ENCODE results near the gene P3H1.
"Not testable (repeated sequence)": the region's sequence is repeated elsewhere in the genome, so short reads cannot be mapped to it uniquely, and the experiment has no call there.

P3H1 gene

DNA sequence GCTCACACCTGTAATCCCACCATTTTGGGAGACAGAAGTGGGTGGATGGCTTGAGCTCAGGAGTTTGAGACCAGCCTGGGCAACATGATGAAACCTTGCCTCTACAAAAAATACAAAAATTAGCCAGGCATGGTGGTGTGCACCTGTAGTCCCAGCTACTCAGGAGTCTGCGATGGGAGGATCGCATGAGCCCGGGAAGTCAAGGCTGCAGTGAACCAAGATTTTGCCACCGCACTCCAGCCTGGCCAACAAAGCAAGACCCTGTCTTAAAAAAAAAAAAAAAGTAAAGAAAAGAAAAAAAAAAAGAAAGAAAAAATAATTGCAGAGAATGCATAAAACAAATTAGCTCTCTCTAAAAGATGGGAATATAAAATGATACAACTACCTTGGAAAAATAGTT, 41.0 kb downstream of the P3H1 start:
- not testable (repeated sequence) for H3K4me3 ChIP-seq (ENCODE audit: low read length); H2AFZ ChIP-seq (ENCODE audit: low read depth, low read length); H3K9me3 ChIP-seq (ENCODE audit: low read length); H3K4me1 ChIP-seq (ENCODE audit: insufficient read depth, low read length); H3K36me3 ChIP-seq (ENCODE audit: insufficient read depth, low read length); H3K27me3 ChIP-seq (ENCODE audit: insufficient read depth, low read length)

DNA sequence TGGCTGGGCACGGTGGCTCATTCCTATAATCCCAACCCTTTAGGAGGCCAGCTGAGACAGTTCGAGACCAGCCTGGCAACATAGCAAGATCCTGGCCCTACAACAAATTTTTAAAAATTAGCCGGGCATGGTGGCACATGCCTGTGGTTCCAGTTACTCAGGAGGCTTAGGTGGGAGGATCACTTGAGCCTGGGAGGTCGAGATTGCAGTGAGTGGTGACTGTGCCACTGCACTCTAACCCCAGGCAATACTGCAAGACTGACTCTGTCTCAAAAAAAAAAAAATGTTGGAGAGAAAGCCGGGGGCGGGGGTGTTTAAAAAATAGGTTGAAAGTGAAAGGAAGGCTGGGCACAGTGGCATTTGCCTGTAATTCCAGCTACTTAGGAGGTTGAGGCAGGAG, 43.3 kb downstream of the P3H1 start:
- H3K9me3 ChIP-seq (ENCODE audit: low read length), result no peaks in the 10 kb centered on the region
- H2AFZ ChIP-seq (ENCODE audit: low read depth, low read length), result no peak overlapping the region
- no peaks in the 10 kb centered on the region for H3K27me3 ChIP-seq (ENCODE audit: insufficient read depth, low read length)
- no peaks in the 10 kb centered on the region for H3K36me3 ChIP-seq (ENCODE audit: insufficient read depth, low read length)
- H3K4me1 ChIP-seq (ENCODE audit: insufficient read depth, low read length), result no peaks in the 10 kb centered on the region
- H3K4me3 ChIP-seq (ENCODE audit: low read length), result no peak overlapping the region

DNA sequence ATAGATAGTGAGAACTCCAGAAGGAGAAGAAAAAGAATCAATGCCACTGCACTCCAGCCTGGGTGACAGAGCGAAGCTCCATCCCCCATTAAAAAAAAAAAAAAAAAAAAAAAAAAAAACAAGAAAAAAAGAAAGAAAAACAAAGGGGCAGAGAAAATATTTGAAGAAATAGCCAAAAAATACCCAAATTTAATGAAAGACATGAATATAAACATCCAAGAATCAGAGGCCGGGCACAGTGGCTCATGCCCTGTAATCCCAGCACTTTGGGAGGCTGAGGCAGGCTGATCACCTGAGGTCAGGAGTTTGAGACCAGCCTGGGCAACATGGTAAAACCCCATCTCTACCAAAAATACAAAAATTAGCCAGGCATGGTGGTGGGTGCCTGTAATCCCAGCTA, 44.4 kb downstream of the P3H1 start:
- H3K36me3 ChIP-seq (ENCODE audit: insufficient read depth, low read length); H3K9me3 ChIP-seq (ENCODE audit: low read length); H3K4me3 ChIP-seq (ENCODE audit: low read length); H3K27me3 ChIP-seq (ENCODE audit: insufficient read depth, low read length); H2AFZ ChIP-seq (ENCODE audit: low read depth, low read length); H3K4me1 ChIP-seq (ENCODE audit: insufficient read depth, low read length): not testable (repeated sequence)

DNA sequence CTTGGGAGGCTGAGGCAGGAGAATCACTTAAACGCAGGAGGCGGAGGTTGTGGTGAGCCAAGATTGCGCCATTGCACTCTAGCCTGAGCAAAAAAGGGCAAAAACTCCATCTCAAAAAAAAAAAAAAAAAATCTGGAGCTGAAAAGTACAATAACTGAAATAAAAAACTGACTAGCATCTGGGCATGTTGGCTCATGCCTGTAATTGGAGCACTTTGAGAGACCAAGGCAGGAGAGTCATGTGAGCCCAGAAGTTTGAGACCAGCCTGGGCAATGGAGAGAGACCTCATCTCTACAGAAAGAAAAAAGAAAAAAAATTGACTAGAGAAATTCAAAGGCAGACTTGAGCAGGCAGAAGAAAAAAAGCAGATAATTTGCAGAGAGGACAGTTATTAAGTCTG, 44.9 kb downstream of the P3H1 start:
- H3K27me3 ChIP-seq (ENCODE audit: insufficient read depth, low read length), result no peaks in the 10 kb centered on the region
- no peaks in the 10 kb centered on the region for H3K9me3 ChIP-seq (ENCODE audit: low read length)
- no peaks in the 10 kb centered on the region for H3K4me1 ChIP-seq (ENCODE audit: insufficient read depth, low read length)
- H2AFZ ChIP-seq (ENCODE audit: low read depth, low read length), result no peak overlapping the region
- H3K36me3 ChIP-seq (ENCODE audit: insufficient read depth, low read length), result no peaks in the 10 kb centered on the region
- no peak overlapping the region for H3K4me3 ChIP-seq (ENCODE audit: low read length)

DNA sequence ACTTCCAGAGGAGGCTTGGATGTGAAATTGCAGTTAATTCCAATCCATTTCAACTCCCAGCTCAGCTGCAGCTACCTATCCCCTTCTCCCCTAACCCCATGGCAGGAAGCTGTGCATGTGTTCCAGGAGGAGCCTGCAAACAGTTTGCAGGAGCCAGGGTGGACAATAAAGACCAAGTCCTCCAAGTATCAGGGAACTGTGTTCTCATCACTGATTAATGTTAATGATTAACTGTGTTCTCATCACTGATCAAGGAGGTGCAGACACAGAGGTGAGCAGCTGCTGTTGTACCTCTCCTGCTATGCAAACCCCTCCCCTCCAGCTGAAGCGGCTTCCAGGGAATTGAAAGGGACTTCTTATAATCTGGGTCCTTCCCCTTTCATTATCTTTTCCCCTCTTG, 46.0 kb downstream of the P3H1 start:
- Histone ChIP-seq H3K36me3 (ENCODE audit: insufficient read depth, low read length) (no peaks in the 10 kb centered on the region), H3K9me3 (ENCODE audit: low read length) (no peaks in the 10 kb centered on the region), H3K27me3 (ENCODE audit: insufficient read depth, low read length) (no peaks in the 10 kb centered on the region), H3K4me3 (ENCODE audit: low read length) (no peak overlapping the region), H2AFZ (ENCODE audit: low read depth, low read length) (no peak overlapping the region), H3K4me1 (ENCODE audit: insufficient read depth, low read length) (no peaks in the 10 kb centered on the region)

DNA sequence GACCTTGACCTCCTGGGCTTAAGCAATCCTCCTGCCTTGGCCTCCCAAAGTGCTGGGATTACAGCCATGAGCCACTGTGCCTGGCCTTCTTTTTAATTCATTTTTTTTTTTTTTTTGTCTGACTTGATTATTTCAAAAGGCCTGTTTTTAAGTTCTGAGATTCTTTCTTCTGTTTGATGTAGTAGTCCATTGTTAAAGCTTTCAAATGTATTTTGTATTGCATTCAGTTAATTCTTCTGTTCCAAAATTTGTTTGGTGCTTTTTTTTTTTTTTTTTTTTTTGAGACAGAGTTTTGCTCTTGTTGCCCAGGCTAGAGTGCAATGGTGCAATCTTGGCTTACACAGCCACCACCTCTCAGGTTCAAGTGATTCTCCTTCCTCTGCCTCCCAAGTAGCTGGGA, 52.4 kb downstream of the P3H1 start:
- Histone ChIP-seq H3K36me3 (ENCODE audit: insufficient read depth, low read length) (peaks cover 22% of the 10 kb centered on the region), H3K9me3 (ENCODE audit: low read length) (peaks cover 11% of the 10 kb centered on the region)
- H3K4me1 ChIP-seq (ENCODE audit: insufficient read depth, low read length); H3K27me3 ChIP-seq (ENCODE audit: insufficient read depth, low read length); H3K4me3 ChIP-seq (ENCODE audit: low read length); H2AFZ ChIP-seq (ENCODE audit: low read depth, low read length): not testable (repeated sequence)

DNA sequence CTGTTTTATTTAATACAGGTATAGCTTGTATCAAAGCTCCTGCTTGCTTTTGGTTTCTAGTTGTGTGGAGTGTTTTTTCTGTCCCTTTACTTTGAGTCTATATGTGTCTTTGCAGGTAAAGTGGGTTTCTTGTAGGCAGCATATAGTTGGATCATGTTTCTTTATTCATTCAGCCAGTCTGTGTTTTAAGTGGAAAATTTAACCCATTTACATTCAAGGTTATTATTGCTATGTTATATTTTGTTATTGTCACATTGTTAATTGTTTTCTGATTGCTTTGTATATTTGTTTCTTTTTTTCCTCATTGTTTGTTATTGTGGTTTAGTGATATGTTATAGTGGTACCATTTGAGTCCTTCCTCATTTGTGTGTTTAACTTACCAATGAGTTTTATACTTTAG, 53.5 kb downstream of the P3H1 start:
- no peak overlapping the region for H2AFZ ChIP-seq (ENCODE audit: low read depth, low read length)
- no peaks in the 10 kb centered on the region for H3K27me3 ChIP-seq (ENCODE audit: insufficient read depth, low read length)
- peaks cover 13% of the 10 kb centered on the region for H3K9me3 ChIP-seq (ENCODE audit: low read length)
- H3K4me3 ChIP-seq (ENCODE audit: low read length), result no peak overlapping the region
- H3K4me1 ChIP-seq (ENCODE audit: insufficient read depth, low read length), result no peaks in the 10 kb centered on the region
- peaks cover 24% of the 10 kb centered on the region for H3K36me3 ChIP-seq (ENCODE audit: insufficient read depth, low read length)

DNA sequence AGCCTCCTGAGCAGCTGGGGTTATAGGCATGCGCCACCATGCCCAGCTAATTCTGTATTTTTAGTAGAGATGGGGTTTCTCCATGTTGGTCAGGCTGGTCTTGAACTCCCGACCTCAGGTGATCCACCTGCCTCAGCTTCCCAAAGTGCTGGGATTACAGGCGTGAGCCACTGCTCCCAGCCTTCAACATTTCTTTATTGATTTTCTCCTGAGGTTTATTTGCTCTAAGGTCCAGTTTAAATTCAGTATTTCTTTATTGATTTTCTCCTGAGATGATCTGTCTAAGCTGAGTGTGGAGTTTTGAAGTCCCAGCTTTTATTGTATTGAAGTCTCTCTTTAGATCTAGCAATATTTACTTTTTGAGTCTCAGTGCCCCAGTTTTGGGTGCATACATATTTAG, 54.0 kb downstream of the P3H1 start:
- not testable (repeated sequence) for H3K4me1 ChIP-seq (ENCODE audit: insufficient read depth, low read length); H3K4me3 ChIP-seq (ENCODE audit: low read length); H2AFZ ChIP-seq (ENCODE audit: low read depth, low read length); H3K27me3 ChIP-seq (ENCODE audit: insufficient read depth, low read length)
- Histone ChIP-seq H3K36me3 (ENCODE audit: insufficient read depth, low read length) (peaks cover 28% of the 10 kb centered on the region), H3K9me3 (ENCODE audit: low read length) (peaks cover 13% of the 10 kb centered on the region)

DNA sequence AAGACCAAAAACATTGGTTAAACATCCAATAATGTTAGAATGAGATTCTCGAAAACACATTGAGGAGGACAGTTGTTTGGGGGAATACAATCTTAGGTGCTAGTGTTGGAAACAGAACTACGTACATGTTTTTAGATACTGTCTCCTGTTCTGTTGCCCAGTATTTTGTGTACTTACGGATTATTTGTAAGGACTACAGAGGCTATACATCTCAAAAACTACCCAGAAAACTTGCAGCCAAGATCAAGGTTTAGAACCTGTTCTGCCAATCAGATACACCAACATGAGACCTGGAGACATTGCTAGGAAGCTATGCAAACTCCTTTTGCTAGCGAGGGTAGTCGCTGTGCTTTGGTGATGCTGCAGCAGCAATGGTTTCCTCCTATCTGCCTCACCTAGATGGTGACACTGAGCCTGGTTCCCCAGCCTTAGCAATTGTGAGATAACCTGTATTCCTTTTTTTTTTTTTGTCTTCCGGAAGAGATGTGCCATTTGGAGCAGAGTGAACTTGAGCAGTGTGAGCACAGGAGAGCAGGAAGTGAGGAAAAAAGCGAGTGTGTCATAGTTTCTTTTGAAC, 62.9 kb downstream of the P3H1 start:
- Histone ChIP-seq H3K9me3 (ENCODE audit: low read length) (peaks cover 6% of the 10 kb centered on the region), H2AFZ (ENCODE audit: low read depth, low read length) (no peak overlapping the region), H3K4me1 (ENCODE audit: insufficient read depth, low read length) (no peaks in the 10 kb centered on the region), H3K27me3 (ENCODE audit: insufficient read depth, low read length) (no peaks in the 10 kb centered on the region), H3K4me3 (ENCODE audit: low read length) (no peak overlapping the region), H3K36me3 (ENCODE audit: insufficient read depth, low read length) (peaks cover 87% of the 10 kb centered on the region)

DNA sequence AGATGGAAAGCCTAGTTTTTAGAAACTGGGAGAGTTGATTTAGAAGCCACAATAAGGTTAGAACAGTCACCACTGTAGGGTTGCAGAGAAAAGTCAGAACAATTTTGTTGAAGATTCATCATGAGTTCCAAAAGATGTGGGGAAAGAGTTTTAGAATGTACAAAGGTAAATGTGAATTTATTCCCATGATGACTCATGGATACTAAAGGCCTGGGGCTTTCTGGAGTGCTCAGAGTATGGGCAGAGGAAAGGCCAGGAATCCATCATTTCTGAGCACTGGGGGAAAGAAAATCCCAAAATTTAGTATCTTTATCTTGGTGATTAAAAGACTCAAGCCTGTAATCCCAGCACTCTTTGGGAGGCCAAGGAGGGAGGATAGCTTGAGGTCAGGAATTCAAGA, 66.8 kb downstream of the P3H1 start:
- no peaks in the 10 kb centered on the region for H3K4me1 ChIP-seq (ENCODE audit: insufficient read depth, low read length)
- peaks cover 96% of the 10 kb centered on the region for H3K36me3 ChIP-seq (ENCODE audit: insufficient read depth, low read length)
- no peak overlapping the region for H3K4me3 ChIP-seq (ENCODE audit: low read length)
- no peaks in the 10 kb centered on the region for H3K27me3 ChIP-seq (ENCODE audit: insufficient read depth, low read length)
- H2AFZ ChIP-seq (ENCODE audit: low read depth, low read length), result no peak overlapping the region
- no peaks in the 10 kb centered on the region for H3K9me3 ChIP-seq (ENCODE audit: low read length)

DNA sequence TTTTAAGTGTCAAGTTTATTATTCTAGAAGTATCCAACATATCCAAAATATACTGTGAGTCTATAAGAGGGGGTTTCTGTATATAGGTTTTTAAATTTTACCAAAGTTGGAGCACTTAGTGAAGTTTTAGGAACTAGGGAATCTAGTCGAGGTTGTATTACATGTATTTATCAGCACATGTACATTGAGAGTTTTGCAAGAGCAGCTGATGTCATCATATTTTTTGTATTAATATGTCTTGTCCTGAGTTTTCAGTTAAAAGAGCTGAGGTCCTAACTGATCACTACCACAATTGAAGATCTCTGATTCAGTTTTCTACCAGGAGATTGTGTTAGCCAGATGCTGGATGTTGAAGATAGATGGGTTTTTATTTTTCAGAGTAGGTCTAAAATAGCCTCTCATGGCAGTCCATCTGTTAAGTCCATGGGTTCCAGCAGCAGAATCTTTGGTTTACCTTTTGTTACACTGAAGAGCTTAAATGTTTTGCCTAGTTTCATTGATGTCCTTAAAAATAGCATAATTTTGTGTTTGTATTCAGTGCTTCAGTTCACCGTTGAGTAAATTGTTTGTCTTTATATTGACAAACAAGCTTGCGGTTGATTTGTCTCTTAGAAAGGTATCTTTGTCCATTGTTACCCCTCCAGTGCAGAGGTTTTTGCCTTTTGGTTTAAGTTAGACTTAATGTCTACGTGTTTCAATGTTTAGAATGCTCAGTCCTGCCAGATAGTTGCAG, 68.6 kb downstream of the P3H1 start:
- Histone ChIP-seq H3K9me3 (ENCODE audit: low read length) (no peaks in the 10 kb centered on the region), H3K4me3 (ENCODE audit: low read length) (no peak overlapping the region), H3K4me1 (ENCODE audit: insufficient read depth, low read length) (no peaks in the 10 kb centered on the region), H3K36me3 (ENCODE audit: insufficient read depth, low read length) (peaks cover 95% of the 10 kb centered on the region), H3K27me3 (ENCODE audit: insufficient read depth, low read length) (no peaks in the 10 kb centered on the region), H2AFZ (ENCODE audit: low read depth, low read length) (no peak overlapping the region)

All from neuron (in vitro differentiated cells).